GM11168 (cell line): Measurements from ENCODE around the gene SHQ1.

Experiments
- in situ Hi-C: fragments of 300-500 bp; cut with MboI; formaldehyde crosslinking; loops from one replicate; pipeline ENCODE4 v1.12.0; 2022; ENCODE audit warnings: low sequenced_read_pairs; ENCODE audit not compliant: unreplicated experiment

SHQ1 gene

DNA sequence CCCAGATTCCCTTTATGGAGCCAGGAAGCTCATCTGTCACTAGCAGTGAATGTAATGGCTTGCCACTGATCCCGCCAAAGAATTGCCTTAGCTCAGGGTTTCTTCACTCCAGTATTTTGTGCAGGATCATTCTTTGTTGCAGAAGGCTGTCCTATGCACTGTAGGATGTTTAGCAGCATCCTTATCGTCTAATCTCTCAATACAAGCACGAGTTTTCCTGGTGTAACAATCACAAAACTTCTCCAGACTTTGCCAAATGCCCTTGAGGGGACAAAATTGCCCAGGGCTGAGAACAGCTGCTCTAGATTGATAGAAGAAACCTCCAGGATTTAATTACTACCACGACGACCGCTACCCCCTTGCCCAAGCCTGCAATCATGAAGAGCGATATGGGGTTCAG lies 6.8 kb upstream of the SHQ1 start:
- in situ Hi-C loops: no loop called here

DNA sequence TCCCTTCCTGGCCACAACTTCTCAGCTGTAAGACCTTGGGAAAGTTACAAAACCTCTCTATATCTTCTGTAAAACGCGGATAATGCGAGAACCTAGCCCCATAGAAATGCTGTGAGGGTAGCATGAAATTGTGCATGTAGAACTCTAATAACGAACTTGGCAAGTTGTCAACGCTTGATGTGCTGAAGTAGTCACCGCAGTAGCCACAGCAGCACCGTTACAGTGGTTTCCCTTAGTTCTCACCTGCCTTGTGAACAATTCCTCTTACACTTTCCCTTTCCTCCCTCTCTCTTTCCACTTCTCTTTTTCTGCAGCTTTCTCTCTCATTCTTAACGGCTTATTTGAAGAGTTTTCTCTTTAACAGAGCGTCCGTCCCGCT lies 447 bp upstream of the SHQ1 start:
- in situ Hi-C loops: no loop called here

DNA sequence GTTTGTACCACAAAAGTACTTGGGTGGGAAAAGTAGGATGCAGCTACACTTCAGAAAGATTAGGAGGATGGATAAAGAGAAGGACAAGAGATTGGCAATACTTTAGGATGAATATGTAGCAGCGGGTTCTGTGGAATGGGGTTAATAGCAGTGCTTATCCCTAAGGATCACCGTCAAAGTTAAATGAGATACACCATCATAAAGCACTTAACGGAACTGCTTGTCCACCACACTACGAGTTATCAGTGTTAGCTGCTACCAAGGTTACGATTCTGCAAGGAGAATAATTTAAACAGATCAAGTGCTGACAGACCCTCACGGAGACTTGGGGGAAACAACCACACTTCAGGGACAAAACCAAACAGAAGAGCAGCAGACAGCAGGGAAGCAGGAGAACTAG lies 963 bp downstream of the SHQ1 start:
- in situ Hi-C loops: no loop called here

GRCh38 chr3:72846166-72846565 lies 2.1 kb downstream of the SHQ1 start:
- in situ Hi-C loops: no loop called here

- in situ Hi-C loops: no loop called here
These were observed 3.7 kb downstream of the SHQ1 start for GRCh38 chr3:72844436-72844993.

- in situ Hi-C loops: loop anchor here (10.0 kb wide), 1 partner anchor 1104 kb away; no protein-coding TSS in a partner anchor
These were observed 9.2 kb downstream of the SHQ1 start for GRCh38 chr3:72839057-72839456.

DNA sequence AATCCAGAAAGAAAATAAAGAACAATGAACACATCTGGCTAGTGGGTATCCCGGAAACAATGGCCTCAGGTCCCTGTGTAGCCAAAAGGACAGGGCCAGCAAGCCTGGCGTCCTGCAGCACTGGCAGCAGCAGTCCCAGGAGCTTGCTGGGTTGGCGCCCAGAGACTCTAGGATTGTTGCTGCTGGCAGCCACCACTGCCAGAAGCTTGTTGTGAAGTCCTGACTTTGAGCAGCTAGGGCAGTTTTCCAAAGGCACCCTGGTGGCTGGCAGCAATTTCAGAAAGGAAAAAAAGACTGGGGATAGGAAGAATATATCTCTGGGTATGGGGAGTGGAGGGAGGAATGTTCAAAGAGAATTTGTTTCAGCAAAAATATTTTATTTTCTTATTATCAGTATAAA lies 11.3 kb downstream of the SHQ1 start:
- in situ Hi-C loops: loop anchor here (10.0 kb wide), 1 partner anchor 1102 kb away; no protein-coding TSS in a partner anchor

DNA sequence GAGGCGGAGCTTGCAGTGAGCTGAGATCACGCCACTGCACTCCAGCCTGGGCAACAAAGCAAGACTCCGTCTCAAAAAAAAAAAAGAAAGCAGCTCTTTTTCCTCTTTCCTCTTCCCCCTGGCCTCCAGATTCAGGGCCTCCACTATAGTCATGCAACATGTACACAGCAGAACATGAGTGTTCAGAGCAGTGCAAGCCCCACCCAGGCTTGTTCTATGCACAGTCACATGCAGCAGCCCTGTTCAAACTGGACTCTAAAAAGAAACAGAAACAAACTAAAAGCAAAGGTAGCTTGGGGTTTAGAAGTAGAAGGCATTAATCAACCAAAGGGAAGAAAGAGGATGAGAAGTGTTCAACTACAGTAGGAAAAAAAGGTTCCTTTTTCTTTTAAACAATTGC lies 11.8 kb downstream of the SHQ1 start:
- in situ Hi-C loops: loop anchor here (10.0 kb wide), 1 partner anchor 1102 kb away; no protein-coding TSS in a partner anchor

DNA sequence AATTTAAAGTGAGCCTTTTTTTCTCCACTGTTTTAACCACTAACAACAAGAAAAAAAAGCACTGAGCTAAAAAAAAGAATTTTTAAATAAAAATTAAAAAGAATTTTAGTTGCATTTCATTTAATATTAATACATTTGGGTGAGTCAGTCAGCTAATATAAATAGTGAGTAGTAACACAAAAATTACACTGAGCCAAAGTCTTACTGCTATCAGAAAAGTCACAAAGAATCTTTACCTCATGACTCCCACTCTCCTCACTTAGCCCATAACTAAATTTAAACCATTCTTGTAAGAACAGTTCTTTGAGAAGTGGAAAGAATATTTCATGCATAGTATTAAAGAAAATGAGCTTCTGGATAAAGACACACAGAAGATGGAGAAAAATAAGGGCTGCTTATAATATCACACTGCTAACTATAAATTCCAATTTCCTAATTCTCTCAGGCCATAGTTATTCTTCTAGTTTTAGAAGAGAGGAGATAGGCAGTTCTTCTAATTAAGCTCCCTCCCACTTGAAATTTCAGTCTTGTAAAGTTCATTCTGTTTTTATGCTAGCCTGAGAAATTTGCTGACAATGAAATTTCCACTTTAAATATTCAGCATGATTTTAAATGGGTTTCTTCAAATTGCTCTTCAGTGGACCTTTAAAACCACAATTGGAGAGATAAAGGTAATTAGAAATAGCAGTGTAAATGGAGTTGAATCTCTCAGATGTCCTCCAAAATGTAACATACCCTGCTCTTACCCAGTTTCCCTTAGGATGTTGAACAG lies 17.6 kb downstream of the SHQ1 start:
- in situ Hi-C loops: loop anchor here (10.0 kb wide), 1 partner anchor 1096 kb away; no protein-coding TSS in a partner anchor

- in situ Hi-C loops: loop anchor here (10.0 kb wide), 3 partner anchors 155 to 1115 kb away; no protein-coding TSS in a partner anchor
These were observed 18.5 kb downstream of the SHQ1 start for GRCh38 chr3:72829701-72830100.

DNA sequence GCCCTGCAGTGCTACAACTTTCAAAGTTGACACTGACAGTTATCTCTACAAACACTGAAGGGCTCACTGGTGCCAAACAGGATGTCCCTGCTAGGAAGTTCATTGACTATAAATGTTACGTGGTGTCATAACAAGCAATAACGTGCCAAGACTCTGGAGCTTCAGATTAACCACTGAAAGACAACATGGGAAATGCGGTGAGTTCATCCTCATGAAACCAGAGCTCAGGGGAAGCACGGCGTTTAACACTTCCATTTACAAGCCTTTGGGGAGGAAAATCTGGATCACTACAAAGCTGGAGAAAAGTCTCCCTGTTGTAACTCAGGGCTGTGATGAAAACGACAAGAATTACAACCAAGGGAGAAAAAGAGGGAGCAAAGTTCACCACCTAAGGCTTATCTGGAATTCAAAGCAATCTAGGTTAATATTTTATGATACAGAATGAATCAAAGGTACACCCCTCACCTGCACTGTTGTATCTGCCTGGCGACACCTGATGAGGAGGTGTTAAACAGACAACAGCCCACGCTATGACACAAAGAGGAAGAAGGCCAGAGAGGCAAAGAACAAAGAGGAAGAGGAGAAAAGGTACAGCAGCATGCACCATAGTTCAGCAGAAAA lies 27.0 kb downstream of the SHQ1 start:
- in situ Hi-C loops: loop anchor here (10.0 kb wide), 2 partner anchors 146 to 1106 kb away; no protein-coding TSS in a partner anchor

GRCh38 chr3:72820415-72820814 lies 27.8 kb downstream of the SHQ1 start:
- in situ Hi-C loops: loop anchor here (10.0 kb wide), 2 partner anchors 146 to 1106 kb away; no protein-coding TSS in a partner anchor

DNA sequence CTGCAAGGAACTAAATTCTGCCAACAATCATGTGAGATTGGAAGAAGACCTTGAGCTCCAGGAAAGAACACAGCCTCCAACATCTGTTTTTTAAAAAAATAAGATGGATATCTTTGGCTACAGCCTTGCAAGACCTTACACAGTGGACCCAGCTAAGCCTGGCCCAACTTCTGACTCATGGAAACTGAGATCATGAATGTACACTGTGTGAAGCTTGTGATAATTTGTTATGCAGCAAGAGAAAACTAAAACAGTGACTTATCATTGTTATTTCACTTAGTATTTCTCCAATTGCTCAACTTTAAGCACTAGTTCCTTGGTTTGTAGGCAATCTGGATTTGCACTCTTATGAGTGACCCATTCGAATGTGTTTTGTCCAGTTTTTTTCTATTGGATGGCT lies 29.3 kb downstream of the SHQ1 start:
- in situ Hi-C loops: loop anchor here (10.0 kb wide), 1 partner anchor 734 kb away; no protein-coding TSS in a partner anchor

GRCh38 chr3:72818092-72818773 lies 30.0 kb downstream of the SHQ1 start:
- in situ Hi-C loops: loop anchor here (10.0 kb wide), 1 partner anchor 733 kb away; no protein-coding TSS in a partner anchor

- in situ Hi-C loops: loop anchor here (10.0 kb wide), 1 partner anchor 732 kb away; no protein-coding TSS in a partner anchor
These were observed 31.3 kb downstream of the SHQ1 start for GRCh38 chr3:72816862-72817355.

GRCh38 chr3:72814308-72814707 lies 33.9 kb downstream of the SHQ1 start:
- in situ Hi-C loops: loop anchor here (10.0 kb wide), 1 partner anchor 730 kb away; no protein-coding TSS in a partner anchor

- in situ Hi-C loops: loop anchor here (10.0 kb wide), 1 partner anchor 727 kb away; no protein-coding TSS in a partner anchor
These were observed 36.0 kb downstream of the SHQ1 start for GRCh38 chr3:72812201-72812600.

- in situ Hi-C loops: loop anchor here (10.0 kb wide), 1 partner anchor 727 kb away; no protein-coding TSS in a partner anchor
These were observed 36.7 kb downstream of the SHQ1 start for GRCh38 chr3:72811571-72811970.

- in situ Hi-C loops: loop anchor here (10.0 kb wide), 1 partner anchor 726 kb away; no protein-coding TSS in a partner anchor
These were observed 37.4 kb downstream of the SHQ1 start for GRCh38 chr3:72810659-72811434.
